Activated CD4-positive, alpha-beta T cell treated with anti-CD3 and anti-CD28 coated beads, Interleukin-2, amount 50 U/mL, for 48 hours (primary cell): ENCODE measurements around the gene TAF11L11.
"Not testable (repeated sequence)": the region's sequence is repeated elsewhere in the genome, so short reads cannot be mapped to it uniquely, and the experiment has no call there.

Source experiments
- DNase-seq, 2 experiments: peaks; one replicate each; pipeline ENCODE4 v3.0.0-alpha.2; 2020

TAF11L11 gene

DNA sequence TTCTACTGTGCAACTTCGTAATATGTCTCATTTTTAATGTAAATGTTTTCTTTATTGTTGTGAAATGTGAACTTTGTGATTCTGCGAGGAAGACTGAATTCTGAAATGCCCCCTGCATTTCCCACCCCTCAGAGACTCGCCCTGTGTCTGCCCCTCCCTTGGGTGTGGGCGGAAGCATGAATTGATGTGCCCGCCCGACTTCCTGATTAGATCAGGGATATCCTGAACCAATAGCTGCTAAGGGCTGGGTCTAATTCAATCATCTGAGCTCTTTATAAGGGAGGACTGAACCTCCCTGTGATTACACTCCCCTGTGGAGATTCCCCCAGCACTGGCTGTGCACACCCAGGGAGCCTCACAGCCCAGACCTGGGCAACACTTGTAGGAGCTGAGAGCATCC is at the start of gene TAF11L11:
Gene TAF11L11, plus strand, starts transcription at position 304 of the 400 bp plus-strand sequence.
- not testable (repeated sequence) for DNase-seq

DNA sequence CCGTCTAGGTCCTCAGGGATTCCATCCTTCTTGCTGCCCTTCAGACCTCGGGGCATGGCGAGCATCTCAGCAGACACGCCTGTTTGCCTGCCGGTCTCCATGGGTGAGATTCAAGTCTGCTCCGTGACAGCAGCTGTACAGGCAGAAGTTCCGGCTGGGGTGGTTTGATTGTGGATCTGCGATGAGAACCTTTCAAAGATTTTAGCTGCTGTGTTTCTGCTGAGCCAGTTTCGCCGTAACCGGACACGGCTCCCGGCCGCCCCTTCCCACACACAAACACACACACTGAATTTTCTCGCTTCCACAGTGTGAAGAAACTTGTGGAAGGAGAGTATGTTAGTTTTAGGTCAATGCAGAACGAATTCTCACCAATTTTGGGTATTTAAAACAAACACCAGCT is 18.3 kb upstream of the TAF11L11 start, which contains the start of gene TAF11L7:
Gene TAF11L7, minus strand, starts transcription at position 101 of the 400 bp plus-strand sequence.
- not testable (repeated sequence) for DNase-seq

DNA sequence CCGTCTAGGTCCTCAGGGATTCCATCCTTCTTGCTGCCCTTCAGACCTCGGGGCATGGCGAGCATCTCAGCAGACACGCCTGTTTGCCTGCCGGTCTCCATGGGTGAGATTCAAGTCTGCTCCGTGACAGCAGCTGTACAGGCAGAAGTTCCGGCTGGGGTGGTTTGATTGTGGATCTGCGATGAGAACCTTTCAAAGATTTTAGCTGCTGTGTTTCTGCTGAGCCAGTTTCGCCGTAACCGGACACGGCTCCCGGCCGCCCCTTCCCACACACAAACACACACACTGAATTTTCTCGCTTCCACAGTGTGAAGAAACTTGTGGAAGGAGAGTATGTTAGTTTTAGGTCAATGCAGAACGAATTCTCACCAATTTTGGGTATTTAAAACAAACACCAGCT is 13.1 kb upstream of the TAF11L11 start, which contains the start of gene TAF11L8:
Gene TAF11L8, minus strand, starts transcription at position 101 of the 400 bp plus-strand sequence.
- not testable (repeated sequence) for DNase-seq

DNA sequence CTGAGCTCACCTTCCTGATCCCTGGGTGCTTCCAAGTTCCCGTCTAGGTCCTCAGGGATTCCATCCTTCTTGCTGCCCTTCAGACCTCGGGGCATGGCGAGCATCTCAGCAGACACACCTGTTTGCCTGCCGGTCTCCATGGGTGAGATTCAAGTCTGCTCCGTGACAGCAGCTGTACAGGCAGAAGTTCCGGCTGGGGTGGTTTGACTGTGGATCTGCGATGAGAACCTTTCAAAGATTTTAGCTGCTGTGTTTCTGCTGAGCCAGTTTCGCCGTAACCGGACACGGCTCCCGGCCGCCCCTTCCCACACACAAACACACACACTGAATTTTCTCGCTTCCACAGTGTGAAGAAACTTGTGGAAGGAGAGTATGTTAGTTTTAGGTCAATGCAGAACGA is 9.7 kb upstream of the TAF11L11 start, which contains the start of gene TAF11L9:
Gene TAF11L9, minus strand, starts transcription at position 140 of the 400 bp plus-strand sequence.
- not testable (repeated sequence) for DNase-seq

DNA sequence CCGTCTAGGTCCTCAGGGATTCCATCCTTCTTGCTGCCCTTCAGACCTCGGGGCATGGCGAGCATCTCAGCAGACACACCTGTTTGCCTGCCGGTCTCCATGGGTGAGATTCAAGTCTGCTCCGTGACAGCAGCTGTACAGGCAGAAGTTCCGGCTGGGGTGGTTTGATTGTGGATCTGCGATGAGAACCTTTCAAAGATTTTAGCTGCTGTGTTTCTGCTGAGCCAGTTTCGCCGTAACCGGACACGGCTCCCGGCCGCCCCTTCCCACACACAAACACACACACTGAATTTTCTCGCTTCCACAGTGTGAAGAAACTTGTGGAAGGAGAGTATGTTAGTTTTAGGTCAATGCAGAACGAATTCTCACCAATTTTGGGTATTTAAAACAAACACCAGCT is 6.3 kb upstream of the TAF11L11 start, which contains the start of gene TAF11L10:
Gene TAF11L10, minus strand, starts transcription at position 101 of the 400 bp plus-strand sequence.
- DNase-seq: not testable (repeated sequence)

DNA sequence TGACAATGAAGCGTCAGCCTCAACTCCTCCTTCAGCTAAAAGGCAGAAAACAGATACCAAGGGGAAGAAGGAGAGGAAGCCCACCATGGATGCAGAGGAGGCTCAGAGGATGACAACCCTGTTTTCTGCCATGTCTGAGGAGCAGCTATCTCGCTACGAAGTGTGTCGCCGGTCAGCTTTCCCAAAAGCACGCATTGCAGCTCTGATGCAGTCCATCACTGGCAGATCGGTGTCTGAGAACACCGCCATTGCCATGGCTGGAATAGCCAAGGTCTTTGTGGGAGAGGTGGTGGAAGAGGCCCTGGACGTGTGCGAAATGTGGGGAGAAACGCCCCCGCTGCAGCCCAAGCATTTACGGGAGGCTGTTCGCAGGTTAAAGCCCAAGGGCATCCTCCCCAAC is 968 bp downstream of the TAF11L11 start:
- DNase-seq: no peak

DNA sequence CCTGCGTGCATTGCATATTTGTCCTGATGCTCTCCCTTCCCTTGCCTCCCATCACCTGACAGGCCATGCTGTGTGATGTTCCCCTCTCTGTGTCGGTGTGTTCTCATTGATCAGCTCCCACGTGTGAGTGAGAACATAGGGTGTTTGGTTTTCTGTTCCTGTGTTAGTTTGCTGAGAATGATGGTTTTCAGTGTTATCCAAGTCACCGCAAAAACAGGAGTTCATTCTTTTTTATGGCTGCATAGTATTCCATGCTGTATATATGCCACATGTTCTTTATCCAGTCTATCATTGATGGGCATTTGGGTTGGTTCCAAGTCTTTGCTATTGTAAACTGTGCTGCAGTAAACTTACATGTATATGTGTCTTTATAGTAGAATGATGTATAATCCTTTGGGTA is 3.5 kb downstream of the TAF11L11 start:
- not testable (repeated sequence) for DNase-seq

DNA sequence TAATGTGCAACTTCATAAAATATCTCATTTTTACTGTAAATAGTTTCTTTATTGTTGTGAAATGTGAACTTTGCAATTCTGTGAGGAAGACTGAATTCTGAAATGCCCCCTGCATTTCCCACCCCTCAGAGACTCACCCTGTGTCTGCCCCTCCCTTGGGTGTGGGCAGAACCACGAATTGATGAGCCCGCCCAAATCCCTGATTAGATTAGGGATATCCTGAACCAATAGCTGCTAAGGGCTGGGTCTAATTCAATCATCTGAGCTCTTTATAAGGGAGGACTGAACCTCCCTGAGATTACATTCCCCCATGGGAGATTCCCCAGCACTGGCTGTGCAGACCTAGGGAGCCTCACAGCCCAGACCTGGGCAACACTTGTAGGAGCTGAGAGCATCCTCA is 6.1 kb downstream of the TAF11L11 start, which contains the start of gene TAF11L12:
Gene TAF11L12, plus strand, starts transcription at position 301 of the 400 bp plus-strand sequence.
- not testable (repeated sequence) for DNase-seq

DNA sequence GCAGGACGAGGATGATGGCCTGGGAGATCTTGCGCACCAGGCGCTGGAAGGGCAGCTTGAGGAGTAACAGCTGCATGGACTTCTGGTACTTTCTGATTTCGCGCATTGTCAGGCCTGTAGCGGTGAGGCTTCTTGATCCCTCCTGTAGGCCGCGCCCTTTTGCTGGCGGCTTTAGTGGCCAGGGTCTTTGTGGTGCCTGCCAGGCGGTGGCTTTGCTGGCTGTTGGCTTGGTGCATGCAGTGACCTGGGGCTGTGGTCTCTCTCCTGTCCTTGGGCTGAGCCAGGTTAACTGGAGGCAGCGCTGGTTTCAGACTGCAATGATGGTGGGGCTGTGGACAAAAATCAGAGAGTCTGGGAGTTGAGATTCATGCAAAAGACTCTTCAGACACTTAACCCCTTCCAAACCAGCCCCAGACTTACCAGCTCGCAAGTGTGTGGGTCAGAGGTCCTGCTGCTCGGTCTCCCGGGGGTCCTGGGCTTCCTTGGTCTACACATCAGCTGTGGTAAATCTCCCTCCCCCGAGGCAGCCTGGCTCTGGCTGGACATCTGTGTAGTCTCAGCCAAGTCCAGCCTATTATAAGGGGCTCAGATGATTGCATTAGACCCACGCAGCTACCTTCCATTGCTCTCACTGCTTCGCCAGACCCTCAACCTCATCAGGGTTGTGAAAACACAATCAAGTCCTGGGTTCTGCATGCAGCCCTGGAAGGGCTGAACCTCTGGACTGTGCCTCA is 11.1 kb downstream of the TAF11L11 start:
- no peak for DNase-seq

DNA sequence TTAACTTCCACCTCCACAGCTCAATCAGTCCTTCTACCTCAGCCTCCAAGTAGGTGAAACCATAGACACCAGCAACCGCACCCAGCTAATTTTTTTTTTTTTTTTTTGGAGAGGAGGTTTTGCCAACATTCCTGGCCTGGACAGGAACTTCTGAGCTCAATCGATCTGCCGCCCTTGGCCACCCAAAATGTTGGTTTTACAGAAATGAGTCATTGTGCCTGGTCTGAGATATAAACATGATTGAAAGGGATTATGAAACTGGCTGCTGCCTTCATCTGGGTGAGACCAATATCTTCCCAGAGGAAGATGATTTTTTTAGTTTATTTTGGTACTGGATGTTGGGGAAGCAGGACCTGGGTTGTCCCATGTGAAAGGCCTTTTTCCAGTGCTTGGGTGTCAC is 15.4 kb downstream of the TAF11L11 start:
- DNase-seq: no peak

DNA sequence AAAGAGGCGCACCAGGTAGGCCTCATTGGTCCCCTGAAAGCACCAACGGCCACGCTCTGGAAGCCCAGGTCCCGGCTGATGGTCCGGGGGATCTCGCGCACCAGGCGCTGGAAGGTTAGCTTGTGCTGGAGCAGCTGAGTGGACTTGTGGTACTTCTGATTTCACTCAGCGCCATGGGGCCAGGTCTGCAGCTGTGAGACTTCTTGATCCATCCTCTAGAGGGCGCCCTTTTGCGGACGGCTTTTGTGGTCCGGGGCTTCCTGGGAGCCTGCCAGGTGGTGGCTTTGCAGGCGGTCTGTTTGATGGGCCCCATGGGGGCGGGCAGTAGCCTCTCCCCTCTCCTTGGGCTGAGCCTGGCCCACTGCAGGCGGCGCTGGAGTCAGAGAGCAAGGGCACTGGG is 16.6 kb downstream of the TAF11L11 start:
- no peak for DNase-seq

DNA sequence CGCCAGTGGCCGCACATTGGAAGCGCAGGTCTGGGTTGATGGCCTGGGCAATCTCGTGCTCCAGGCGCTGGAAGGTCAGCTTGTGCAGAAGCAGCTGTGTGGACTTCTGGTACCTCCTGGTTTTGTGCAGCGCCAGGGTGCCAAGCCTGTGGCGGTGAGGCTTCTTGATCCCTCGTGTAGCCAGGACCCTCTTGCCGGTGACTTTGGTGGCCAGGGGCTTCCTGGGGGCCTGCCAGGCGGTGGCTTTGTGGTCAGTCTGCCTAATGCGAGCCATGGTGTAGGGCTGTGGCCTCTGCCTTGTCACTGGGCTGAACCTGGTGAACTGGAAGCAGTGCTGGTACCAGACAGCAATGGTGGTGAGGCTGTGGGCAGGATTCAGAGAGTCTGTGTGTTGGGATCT is 21.7 kb downstream of the TAF11L11 start:
- no peak for DNase-seq

DNA sequence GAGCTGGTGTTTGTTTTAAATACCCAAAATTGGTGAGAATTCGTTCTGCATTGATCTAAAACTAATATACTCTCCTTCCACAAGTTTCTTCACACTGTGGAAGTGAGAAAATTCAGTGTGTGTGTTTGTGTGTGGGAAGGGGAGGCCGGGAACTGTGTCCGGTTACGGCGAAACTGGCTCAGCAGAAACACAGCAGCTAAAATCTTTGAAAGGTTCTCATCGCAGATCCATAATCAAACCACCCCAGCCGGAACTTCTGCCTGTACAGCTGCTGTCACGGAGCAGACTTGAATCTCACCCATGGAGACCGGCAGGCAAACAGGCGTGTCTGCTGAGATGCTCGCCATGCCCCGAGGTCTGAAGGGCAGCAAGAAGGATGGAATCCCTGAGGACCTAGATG is 27.8 kb downstream of the TAF11L11 start, which contains the start of gene TAF11L13:
Gene TAF11L13, plus strand, starts transcription at position 301 of the 400 bp plus-strand sequence.
- not testable (repeated sequence) for DNase-seq

DNA sequence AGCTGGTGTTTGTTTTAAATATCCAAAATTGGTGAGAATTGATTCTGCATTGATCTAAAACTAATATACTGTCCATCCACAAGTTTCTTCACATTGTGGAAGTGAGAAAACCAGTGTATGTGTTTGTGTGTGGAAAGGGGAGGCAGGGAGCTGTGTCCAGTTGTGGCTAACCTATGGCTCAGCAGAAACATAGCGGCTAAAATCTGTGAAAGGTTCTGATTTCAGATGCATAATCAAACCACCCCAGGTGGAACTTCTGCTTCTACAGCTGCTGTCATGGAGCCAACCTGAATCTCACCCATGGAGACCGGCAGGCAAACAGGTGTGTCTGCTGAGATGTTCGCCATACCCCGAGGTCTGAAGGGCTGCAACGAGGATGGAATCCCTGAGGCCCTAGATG is 30.2 kb downstream of the TAF11L11 start, which contains the start of gene TAF11L14:
Gene TAF11L14, plus strand, starts transcription at position 301 of the 400 bp plus-strand sequence.
- DNase-seq: no peak

DNA sequence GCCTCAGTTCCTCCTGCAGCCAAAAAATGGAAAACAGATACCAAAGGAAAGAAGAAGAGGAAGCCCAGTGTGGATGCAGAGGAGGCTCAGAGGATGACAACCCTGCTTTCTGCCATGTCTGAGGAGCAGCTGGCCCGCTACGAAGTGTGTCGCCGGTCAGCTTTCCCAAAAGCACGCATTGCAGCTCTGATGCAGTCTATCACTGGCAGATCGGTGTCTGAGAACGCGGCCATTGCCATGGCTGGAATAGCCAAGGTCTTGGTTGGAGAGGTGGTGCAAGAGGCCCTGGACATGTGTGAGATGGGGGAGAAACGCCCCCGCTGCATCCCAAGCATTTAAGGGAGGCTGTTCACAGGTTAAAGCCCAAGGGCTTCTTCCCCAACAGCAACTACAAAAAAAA is 45.2 kb downstream of the TAF11L11 start:
- DNase-seq: not testable (repeated sequence)

DNA sequence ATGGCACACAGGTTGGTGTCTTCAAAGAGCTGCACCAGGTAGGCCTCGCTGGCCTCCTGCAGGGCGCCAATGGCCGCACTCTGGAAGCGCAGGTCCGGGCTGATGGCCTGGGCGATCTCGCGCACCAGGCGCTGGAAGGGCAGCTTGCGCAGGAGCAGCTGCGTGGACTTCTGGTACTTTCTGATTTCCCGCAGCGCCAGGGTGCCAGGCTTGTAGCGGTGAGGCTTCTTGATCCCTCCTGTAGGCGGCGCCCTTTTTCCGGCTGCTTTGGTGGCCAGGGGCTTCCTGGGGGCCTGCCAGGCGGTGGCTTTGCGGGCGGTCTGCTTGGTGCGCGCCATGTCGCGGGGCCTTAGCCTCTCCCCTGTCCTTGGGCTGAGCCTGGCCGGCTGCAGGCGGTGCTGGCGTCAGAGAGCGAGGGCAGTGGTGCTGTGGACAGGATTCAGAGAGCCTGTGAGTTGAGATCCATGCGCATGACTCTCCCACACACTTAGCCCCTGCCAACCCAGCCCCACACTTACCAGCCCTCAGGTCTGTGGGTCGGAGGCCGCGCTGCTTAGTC is 51.3 kb downstream of the TAF11L11 start:
- DNase-seq: not testable (repeated sequence)
